Measurements from ENCODE around the gene CD19.
"Not testable (repeated sequence)": the region's sequence is repeated elsewhere in the genome, so short reads cannot be mapped to it uniquely, and the experiment has no call there.

The CD19 gene

GRCh38 chr16:28974007-28974436, 42.3 kb downstream of the CD19 start:
- peak; percentile 77 for DNase-seq
- Histone ChIP-seq H3K36me3 (peaks cover 7% of the 10 kb centered on the region; the same call in 1 of the 2 replicates), H3K9me3 (ENCODE audit: severe bottlenecking) (no peaks in the 10 kb centered on the region), H3K4me3 (ENCODE audit: low read depth, low read length) (peak overlapping the region; percentile 66), H3K27me3 (ENCODE audit: insufficient read depth, low read depth, severe bottlenecking) (no peaks in the 10 kb centered on the region), H3K27ac (peak overlapping the region; percentile 70)
- peak; percentile 75 for TF ChIP-seq CTCF (IDR thresholded peaks at IDR 0.05; ENCODE audit: low read depth, low read length)

- DNase-seq = peak; percentile 96
- Histone ChIP-seq H3K9me3 (ENCODE audit: severe bottlenecking) (no peaks in the 10 kb centered on the region), H3K27me3 (ENCODE audit: insufficient read depth, low read depth, severe bottlenecking) (no peaks in the 10 kb centered on the region), H3K27ac (peak within 1 kb of the TSS; percentile 70), H3K4me3 (ENCODE audit: low read depth, low read length) (peak within 1 kb of the TSS; percentile 66), H3K36me3 (peaks cover 7% of the 10 kb centered on the region; the same call in 1 of the 2 replicates)
- TF ChIP-seq CTCF (IDR thresholded peaks at IDR 0.05; ENCODE audit: low read depth, low read length) = no peak
These were observed 42.8 kb downstream of the CD19 start, which contains the start of gene SPNS1 for GRCh38 chr16:28974437-28975157. Gene SPNS1, plus strand, starts transcription at chr16:28974778. Its CDS starts 374 bp downstream, at chr16:28975152.

- H3K4me3 ChIP-seq (ENCODE audit: low read depth, low read length) = peak overlapping the region; percentile 66
- TF ChIP-seq CTCF (IDR thresholded peaks at IDR 0.05; ENCODE audit: low read depth, low read length) = no peak
- H3K36me3 ChIP-seq = peaks cover 7% of the 10 kb centered on the region; the same call in 1 of the 2 replicates
- H3K9me3 ChIP-seq (ENCODE audit: severe bottlenecking) = no peaks in the 10 kb centered on the region
- no peak for DNase-seq
- peak overlapping the region; percentile 39 for H3K27ac ChIP-seq
- no peaks in the 10 kb centered on the region for H3K27me3 ChIP-seq (ENCODE audit: insufficient read depth, low read depth, severe bottlenecking)
These were observed 43.4 kb downstream of the CD19 start for GRCh38 chr16:28975158-28975599.

GRCh38 chr16:28977703-28978662, 46.2 kb downstream of the CD19 start:
- TF ChIP-seq CTCF (IDR thresholded peaks at IDR 0.05; ENCODE audit: low read depth, low read length) = peak; percentile 93

GRCh38 chr16:28980330-28980729, 48.6 kb downstream of the CD19 start:
- not testable (repeated sequence) for H3K27ac ChIP-seq; H3K9me3 ChIP-seq (ENCODE audit: severe bottlenecking); H3K4me3 ChIP-seq (ENCODE audit: low read depth, low read length); H3K27me3 ChIP-seq (ENCODE audit: insufficient read depth, low read depth, severe bottlenecking); DNase-seq
- H3K36me3 ChIP-seq = peaks cover 34% of the 10 kb centered on the region

More at GRCh38 chr16:28977703-28978662, 46.2 kb downstream of the CD19 start:
- peaks cover 28% of the 10 kb centered on the region for H3K36me3 ChIP-seq
- no peak overlapping the region for H3K27ac ChIP-seq
- H3K27me3 ChIP-seq (ENCODE audit: insufficient read depth, low read depth, severe bottlenecking) = no peaks in the 10 kb centered on the region
- no peak overlapping the region for H3K4me3 ChIP-seq (ENCODE audit: low read depth, low read length)
- peak; percentile 44 for DNase-seq
- H3K9me3 ChIP-seq (ENCODE audit: severe bottlenecking) = peaks cover 3% of the 10 kb centered on the region

GRCh38 chr16:28980929-28981328, 49.2 kb downstream of the CD19 start:
- TF ChIP-seq CTCF (IDR thresholded peaks at IDR 0.05; ENCODE audit: low read depth, low read length) = no peak
- peaks cover 33% of the 10 kb centered on the region for H3K36me3 ChIP-seq
- no peaks in the 10 kb centered on the region for H3K27me3 ChIP-seq (ENCODE audit: insufficient read depth, low read depth, severe bottlenecking)
- peaks cover 3% of the 10 kb centered on the region for H3K9me3 ChIP-seq (ENCODE audit: severe bottlenecking)
- H3K27ac ChIP-seq = no peak overlapping the region
- DNase-seq = no peak
- no peak overlapping the region for H3K4me3 ChIP-seq (ENCODE audit: low read depth, low read length)

Measured in WERI-Rb-1 (cell line).